Amniotic epithelial cell (primary cell): ENCODE data around the gene MTCP1.
A peak's percentile ranks its signal among the peaks of the same experiment; 100 is the strongest.

Source experiments
- DNase-seq: peaks from one replicate; pipeline ENCODE4 v3.0.0-alpha.2; 2010; ENCODE audit warnings: low read depth

The MTCP1 gene

GRCh38 chrX:155053656-155054055 lies 17.3 kb downstream of the MTCP1 start:
- no peak for DNase-seq

- DNase-seq, result no peak
Measured at GRCh38 chrX:155052738-155053498, 18.0 kb downstream of the MTCP1 start.

- DNase-seq, result peak; percentile 66
Measured at GRCh38 chrX:155048977-155049619, 21.8 kb downstream of the MTCP1 start.

- no peak for DNase-seq
Measured at GRCh38 chrX:155046811-155047528, 24.0 kb downstream of the MTCP1 start.

GRCh38 chrX:155046129-155046810 lies 24.7 kb downstream of the MTCP1 start:
- DNase-seq, result no peak

GRCh38 chrX:155035688-155036087 lies 35.2 kb downstream of the MTCP1 start:
- no peak for DNase-seq

GRCh38 chrX:155031657-155032056 lies 39.3 kb downstream of the MTCP1 start:
- peak; percentile 67 for DNase-seq

- DNase-seq, result peak; percentile 82
Measured at GRCh38 chrX:155028877-155029291, 42.1 kb downstream of the MTCP1 start.

- no peak for DNase-seq
Measured at GRCh38 chrX:155028129-155028528, 42.8 kb downstream of the MTCP1 start.

GRCh38 chrX:155027509-155028066 lies 43.3 kb downstream of the MTCP1 start:
- peak; percentile 81 for DNase-seq

- DNase-seq, result peak; percentile 87
Measured at GRCh38 chrX:155026727-155027508, 44.0 kb downstream of the MTCP1 start, which contains the start of gene FUNDC2. Gene FUNDC2, plus strand, starts transcription at chrX:155026844. Its CDS starts 95 bp downstream, at chrX:155026939.

- DNase-seq, result no peak
Measured at GRCh38 chrX:155026420-155026726, 44.6 kb downstream of the MTCP1 start.

- no peak for DNase-seq
Measured at GRCh38 chrX:155023907-155024833, 46.8 kb downstream of the MTCP1 start.

- no peak for DNase-seq
Measured at GRCh38 chrX:155022585-155022984, 48.4 kb downstream of the MTCP1 start, which contains the start of gene F8. Gene F8, minus strand, starts transcription at chrX:155022723. Its CDS starts 171 bp downstream, at chrX:155022552.

- no peak for DNase-seq
Measured at GRCh38 chrX:155020591-155020990, 50.3 kb downstream of the MTCP1 start.
